Parathyroid adenoma (tissue), 2 donors: ENCODE results near the gene TCAIM.
"Not testable (repeated sequence)": the region's sequence is repeated elsewhere in the genome, so short reads cannot be mapped to it uniquely, and the experiment has no call there.

Experiments
- H2AFZ ChIP-seq: fragments of 300-600 bp; sonication (generic); one replicate; pipeline ENCODE4 v1.7.0; 2017; ENCODE audit warnings: antibody characterized with exemption, mild to moderate bottlenecking
- H3K27ac ChIP-seq: fragments of 300-600 bp; sonication (generic); one replicate; pipeline ENCODE4 v1.7.0; 2017
- H3K27me3 ChIP-seq: fragments of 300-600 bp; sonication (generic); one replicate; pipeline ENCODE4 v1.7.0; 2017; ENCODE audit warnings: low read length; ENCODE audit not compliant: control insufficient read depth, insufficient read depth
- H3K36me3 ChIP-seq: fragments of 300-600 bp; sonication (generic); one replicate; pipeline ENCODE4 v1.7.0; 2017; ENCODE audit warnings: low read length; ENCODE audit not compliant: control insufficient read depth, insufficient read depth
- H3K4me1 ChIP-seq: fragments of 300-600 bp; sonication (generic); one replicate; pipeline ENCODE4 v1.7.0; 2017; ENCODE audit warnings: control low read depth
- H3K4me2 ChIP-seq: fragments of 300-600 bp; sonication (generic); one replicate; pipeline ENCODE4 v1.7.0; 2017; ENCODE audit warnings: low read length
- H3K4me3 ChIP-seq: fragments of 300-600 bp; sonication (generic); one replicate; pipeline ENCODE4 v1.7.0; 2017; ENCODE audit warnings: low read depth, low read length
- H3K79me2 ChIP-seq: fragments of 300-600 bp; sonication (generic); one replicate; pipeline ENCODE4 v1.7.0; 2017; ENCODE audit warnings: control low read depth
- H3K9ac ChIP-seq: fragments of 300-600 bp; sonication (generic); one replicate; pipeline ENCODE4 v1.7.0; 2017; ENCODE audit warnings: mild to moderate bottlenecking
- H3K9me3 ChIP-seq: fragments of 300-600 bp; sonication (generic); one replicate; pipeline ENCODE4 v1.7.0; 2017; ENCODE audit warnings: low read length; ENCODE audit not compliant: control insufficient read depth
- CTCF ChIP-seq: fragments of 300-600 bp; sonication (generic); IDR thresholded peaks from one replicate; pipeline ENCODE4 v1.7.0; 2017; ENCODE audit warnings: antibody characterized with exemption, mild to moderate bottlenecking
- donor health status: primary hyperparathyroidism.

TCAIM gene

GRCh38 chr3:44395714-44396113, 57.1 kb downstream of the TCAIM start:
- no peak for TF ChIP-seq CTCF
- no peak overlapping the region for H3K4me2 ChIP-seq
- no peaks in the 10 kb centered on the region for H3K36me3 ChIP-seq
- H3K9me3 ChIP-seq, result no peaks in the 10 kb centered on the region
- H3K4me3 ChIP-seq, result no peak overlapping the region
- no peak overlapping the region for H3K27ac ChIP-seq
- no peaks in the 10 kb centered on the region for H3K4me1 ChIP-seq
- no peaks in the 10 kb centered on the region for H3K27me3 ChIP-seq
- H2AFZ ChIP-seq, result no peak overlapping the region
- H3K9ac ChIP-seq, result no peak overlapping the region
- H3K79me2 ChIP-seq, result no peaks in the 10 kb centered on the region

DNA sequence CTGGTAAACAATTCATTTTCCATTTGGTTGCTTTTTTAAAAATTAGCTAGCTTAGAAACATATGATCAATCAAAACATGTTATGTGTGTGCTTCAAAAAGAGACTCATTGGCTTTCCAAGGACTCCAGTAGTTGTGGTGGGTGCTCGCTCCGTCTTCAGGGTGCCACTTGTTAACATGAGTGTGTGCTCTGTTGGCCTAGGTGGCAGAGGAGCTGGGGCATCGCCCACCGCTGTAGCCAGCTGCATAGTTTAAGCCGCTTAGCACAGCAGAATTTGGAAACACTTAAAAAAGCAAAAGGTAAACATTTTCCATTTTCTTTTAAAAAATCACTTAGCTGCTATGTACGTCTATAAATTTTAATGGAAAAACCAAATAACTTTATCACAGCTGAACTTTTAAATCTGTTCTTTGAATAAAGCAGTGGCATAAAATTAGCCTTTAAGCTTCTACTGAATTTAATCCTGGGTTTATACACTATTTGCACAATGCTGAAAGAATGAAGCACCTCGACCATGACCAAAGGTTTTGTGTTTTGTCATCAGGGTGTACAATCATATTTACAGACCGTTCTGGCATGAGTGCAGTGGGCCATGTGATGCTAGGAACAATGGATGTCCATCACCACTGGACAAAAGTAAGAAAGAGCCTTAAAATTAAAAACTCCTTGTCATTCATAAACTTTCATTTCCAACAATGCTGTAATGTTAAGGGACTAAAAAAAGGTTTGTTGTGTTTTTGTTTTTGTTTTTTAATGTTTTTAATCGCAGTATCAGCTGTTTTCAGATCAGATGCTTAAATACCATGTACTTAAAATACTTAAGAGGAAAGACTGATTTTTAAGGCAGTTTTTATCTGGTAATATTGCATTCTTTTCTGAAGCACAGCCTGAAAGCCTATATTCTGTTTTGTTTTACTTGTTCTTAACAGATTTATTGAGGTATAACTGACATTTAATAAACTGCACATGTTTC, 57.9 kb downstream of the TCAIM start:
- Histone ChIP-seq H3K27ac (no peak overlapping the region), H3K4me1 (no peaks in the 10 kb centered on the region), H3K27me3 (no peaks in the 10 kb centered on the region), H3K9me3 (no peaks in the 10 kb centered on the region), H3K36me3 (no peaks in the 10 kb centered on the region), H3K9ac (no peak overlapping the region), H3K79me2 (no peaks in the 10 kb centered on the region), H2AFZ (no peak overlapping the region), H3K4me2 (no peak overlapping the region), H3K4me3 (no peak overlapping the region)
- TF ChIP-seq CTCF, result no peak

DNA sequence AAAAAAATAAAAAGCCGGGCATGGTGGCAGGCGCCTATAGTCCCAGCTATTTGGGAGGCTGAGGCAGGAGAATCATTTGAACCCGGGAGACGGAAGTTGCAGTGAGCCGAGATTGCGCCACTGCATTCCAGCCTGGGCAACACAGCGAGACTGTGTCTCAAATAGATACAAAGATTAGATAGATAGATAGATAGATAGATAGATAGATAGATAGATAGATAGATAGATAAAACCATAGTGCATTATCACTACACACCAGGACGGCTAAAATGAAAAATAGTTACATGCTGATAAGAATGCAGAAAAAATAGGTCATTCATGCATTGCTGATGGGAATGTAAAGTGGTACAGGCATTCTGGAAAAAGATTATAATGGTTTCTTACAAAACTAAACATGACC, 59.7 kb downstream of the TCAIM start:
- not testable (repeated sequence) for H3K36me3 ChIP-seq, H3K4me1 ChIP-seq, H3K27ac ChIP-seq, H2AFZ ChIP-seq, H3K4me3 ChIP-seq, H3K79me2 ChIP-seq, H3K27me3 ChIP-seq, H3K4me2 ChIP-seq, H3K9me3 ChIP-seq, H3K9ac ChIP-seq

- no peaks in the 10 kb centered on the region for H3K27me3 ChIP-seq
- no peak overlapping the region for H3K27ac ChIP-seq
- H3K9me3 ChIP-seq, result no peaks in the 10 kb centered on the region
- no peaks in the 10 kb centered on the region for H3K36me3 ChIP-seq
- no peak overlapping the region for H3K4me2 ChIP-seq
- H3K4me3 ChIP-seq, result no peak overlapping the region
- TF ChIP-seq CTCF, result no peak
- no peaks in the 10 kb centered on the region for H3K4me1 ChIP-seq
- no peak overlapping the region for H3K9ac ChIP-seq
- no peaks in the 10 kb centered on the region for H3K79me2 ChIP-seq
- H2AFZ ChIP-seq, result no peak overlapping the region
These were observed 60.3 kb downstream of the TCAIM start for GRCh38 chr3:44398853-44399252.

DNA sequence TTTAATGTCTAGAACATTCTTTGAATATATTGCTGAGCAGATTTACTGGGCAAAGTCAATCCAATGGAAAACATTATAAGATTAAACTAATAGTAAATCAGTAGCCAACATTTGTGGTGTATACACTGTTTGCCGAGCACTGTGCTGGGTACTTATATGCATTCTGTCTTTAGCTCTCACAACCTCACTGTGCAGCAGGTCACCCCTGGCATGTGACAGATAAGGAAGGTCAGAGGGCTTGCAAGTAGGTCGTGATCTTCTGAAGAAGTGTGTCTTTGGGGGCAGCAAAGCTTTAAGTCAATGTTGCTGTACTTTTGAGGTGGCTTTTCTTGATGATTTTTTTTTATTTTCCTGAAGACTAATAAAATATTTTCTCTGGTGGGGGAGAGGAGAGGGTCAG, 62.2 kb downstream of the TCAIM start:
- Histone ChIP-seq H3K9me3 (no peaks in the 10 kb centered on the region), H3K4me3 (no peak overlapping the region), H3K36me3 (no peaks in the 10 kb centered on the region), H3K9ac (no peak overlapping the region), H3K27me3 (no peaks in the 10 kb centered on the region), H3K4me2 (no peak overlapping the region), H3K79me2 (no peaks in the 10 kb centered on the region), H3K27ac (no peak overlapping the region), H3K4me1 (no peaks in the 10 kb centered on the region), H2AFZ (no peak overlapping the region)
- no peak for TF ChIP-seq CTCF
